AG04449 (cell line): Measurements from ENCODE around the gene RPH3AL.

Experiments used
- CTCF ChIA-PET: fragments of 350-600 bp; formaldehyde crosslinking; extraction: SDS; loops from one replicate; lab custom pipeline; 2021; ENCODE audit warnings: antibody characterized with exemption; lab: Yijun Ruan, JAX
- POLR2A ChIA-PET: fragments of 400-600, 350-600 bp; formaldehyde crosslinking; extraction: SDS; loops from one replicate; lab custom pipeline; 2020; ENCODE audit warnings: antibody characterized with exemption, inconsistent platforms; lab: Yijun Ruan, JAX
- DNase-seq: peaks from one replicate; pipeline ENCODE4 v3.0.0-alpha.2; 2010; ENCODE audit warnings: low read depth, low spot score
- H3K4me3 ChIP-seq: 2 replicates; pipeline ENCODE4 v1.5.1; 2011; ENCODE audit warnings: low read depth, mild to moderate bottlenecking, control low read depth, low read length
- CTCF ChIP-seq: IDR thresholded peaks from one replicate; pipeline ENCODE4 v1.5.1; 2011; ENCODE audit warnings: mild to moderate bottlenecking, moderate library complexity, low read length, control low read depth, inconsistent platforms; ENCODE audit not compliant: insufficient read depth; ENCODE audit errors: missing control alignments

Gene RPH3AL

GRCh38 chr17:292531-293382, 59.9 kb downstream of the RPH3AL start:
- ChIA-PET CTCF (interaction anchor here (0.9 to 1.5 kb wide), 3 partner anchors 9 to 16 kb away, joined by 4 read pairs; no protein-coding TSS in a partner anchor), POLR2A (no interaction called here)
- no peak for TF ChIP-seq CTCF

GRCh38 chr17:292016-292415, 60.6 kb downstream of the RPH3AL start:
- ChIA-PET CTCF (interaction anchor here (0.9 to 1.5 kb wide), 3 partner anchors 10 to 17 kb away, joined by 4 read pairs; no protein-coding TSS in a partner anchor), POLR2A (no interaction called here)
- no peak for DNase-seq
- H3K4me3 ChIP-seq: no peak overlapping the region
- TF ChIP-seq CTCF: no peak

More at GRCh38 chr17:292531-293382, 59.9 kb downstream of the RPH3AL start:
- no peak overlapping the region for H3K4me3 ChIP-seq
- no peak for DNase-seq

- POLR2A ChIA-PET: no interaction called here
- H3K4me3 ChIP-seq: no peak overlapping the region
- CTCF ChIA-PET: interaction anchor here (1.1 to 1.5 kb wide), 2 partner anchors 10 to 18 kb away, joined by 4 read pairs; no protein-coding TSS in a partner anchor
- DNase-seq: no peak
- TF ChIP-seq CTCF: no peak
Observed at GRCh38 chr17:291587-291986, 61.0 kb downstream of the RPH3AL start.

- ChIA-PET CTCF (no interaction called here), POLR2A (no interaction called here)
- DNase-seq: no peak
- TF ChIP-seq CTCF: no peak
- no peak overlapping the region for H3K4me3 ChIP-seq
Observed at GRCh38 chr17:290626-291025, 62.0 kb downstream of the RPH3AL start.

GRCh38 chr17:290121-290521, 62.5 kb downstream of the RPH3AL start:
- no peak for TF ChIP-seq CTCF
- POLR2A ChIA-PET: no interaction called here
- no peak for DNase-seq
- no peak overlapping the region for H3K4me3 ChIP-seq
- CTCF ChIA-PET: no interaction called here

GRCh38 chr17:289409-289808, 63.2 kb downstream of the RPH3AL start:
- H3K4me3 ChIP-seq: no peak overlapping the region
- TF ChIP-seq CTCF: no peak
- no peak for DNase-seq
- CTCF ChIA-PET: no interaction called here
- POLR2A ChIA-PET: no interaction called here
